Activated T-cell treated with anti-CD3 and anti-CD28 coated beads, Interleukin-2, amount 50 U/mL, for 24 hours (primary cell): Measurements from ENCODE around the gene PIGBOS1.
"Not testable (repeated sequence)": the region's sequence is repeated elsewhere in the genome, so short reads cannot be mapped to it uniquely, and the experiment has no call there.

Experiments
- DNase-seq: peaks from one replicate; pipeline ENCODE4 v3.0.0-alpha.2; 2020
- H3K27ac Mint-ChIP-seq: 2 replicates; pipeline ENCODE4 v1.8.0; 2020; ENCODE audit warnings: mild to moderate bottlenecking, mixed read lengths
- H3K27me3 Mint-ChIP-seq: 2 replicates; pipeline ENCODE4 v1.8.0; 2020; ENCODE audit warnings: mixed read lengths
- H3K36me3 Mint-ChIP-seq: 2 replicates; pipeline ENCODE4 v1.8.0; 2020; ENCODE audit warnings: low read depth, mixed read lengths
- H3K4me1 Mint-ChIP-seq: 2 replicates; pipeline ENCODE4 v1.8.0; 2020; ENCODE audit warnings: low read depth, mixed read lengths
- H3K4me3 Mint-ChIP-seq: 2 replicates; pipeline ENCODE4 v1.8.0; 2020; ENCODE audit warnings: mild to moderate bottlenecking, moderate library complexity, mixed read lengths
- H3K9me3 Mint-ChIP-seq: 2 replicates; pipeline ENCODE4 v1.8.0; 2020; ENCODE audit warnings: mixed read lengths

PIGBOS1 gene

GRCh38 chr15:55284426-55284825 lies 34.5 kb downstream of the PIGBOS1 start:
- no peaks in the 10 kb centered on the region for H3K27me3 Mint-ChIP-seq
- H3K27ac Mint-ChIP-seq, result peak overlapping the region; percentile 83
- peaks cover 88% of the 10 kb centered on the region for H3K36me3 Mint-ChIP-seq
- H3K4me1 Mint-ChIP-seq, result peaks cover 89% of the 10 kb centered on the region
- no peaks in the 10 kb centered on the region for H3K9me3 Mint-ChIP-seq
- H3K4me3 Mint-ChIP-seq, result peak overlapping the region; percentile 96
- no peak for DNase-seq

GRCh38 chr15:55283379-55284147 lies 35.4 kb downstream of the PIGBOS1 start:
- no peak for DNase-seq
- Mint-ChIP-seq H3K27me3 (no peaks in the 10 kb centered on the region), H3K36me3 (peaks cover 88% of the 10 kb centered on the region), H3K4me3 (peak overlapping the region; percentile 69), H3K4me1 (peaks cover 95% of the 10 kb centered on the region), H3K9me3 (no peaks in the 10 kb centered on the region), H3K27ac (peak overlapping the region; percentile 97)

GRCh38 chr15:55282284-55282833 lies 36.6 kb downstream of the PIGBOS1 start:
- H3K9me3 Mint-ChIP-seq, result no peaks in the 10 kb centered on the region
- H3K36me3 Mint-ChIP-seq, result peaks cover 86% of the 10 kb centered on the region
- no peak for DNase-seq

GRCh38 chr15:55281517-55282228 lies 37.2 kb downstream of the PIGBOS1 start:
- Mint-ChIP-seq H3K4me3 (peak overlapping the region; percentile 69), H3K27me3 (no peaks in the 10 kb centered on the region), H3K4me1 (peaks cover 96% of the 10 kb centered on the region), H3K9me3 (no peaks in the 10 kb centered on the region), H3K27ac (peak overlapping the region; percentile 97), H3K36me3 (peaks cover 86% of the 10 kb centered on the region)
- DNase-seq, result no peak

More at GRCh38 chr15:55282284-55282833, 36.6 kb downstream of the PIGBOS1 start:
- H3K27me3 Mint-ChIP-seq, result no peaks in the 10 kb centered on the region
- H3K4me3 Mint-ChIP-seq, result peak overlapping the region; percentile 69
- H3K4me1 Mint-ChIP-seq, result peaks cover 94% of the 10 kb centered on the region
- H3K27ac Mint-ChIP-seq, result peak overlapping the region; percentile 97

- H3K4me1 Mint-ChIP-seq, result peaks cover 95% of the 10 kb centered on the region
- H3K27me3 Mint-ChIP-seq, DNase-seq, H3K9me3 Mint-ChIP-seq: not testable (repeated sequence)
- H3K27ac Mint-ChIP-seq, result peak overlapping the region; percentile 97
- peaks cover 84% of the 10 kb centered on the region for H3K36me3 Mint-ChIP-seq
- H3K4me3 Mint-ChIP-seq, result peak overlapping the region; percentile 27
Measured at GRCh38 chr15:55280589-55280988, 38.3 kb downstream of the PIGBOS1 start.

- peaks cover 95% of the 10 kb centered on the region for H3K4me1 Mint-ChIP-seq
- H3K27me3 Mint-ChIP-seq, result no peaks in the 10 kb centered on the region
- H3K27ac Mint-ChIP-seq, result peak overlapping the region; percentile 97
- H3K9me3 Mint-ChIP-seq, result no peaks in the 10 kb centered on the region
- peak; percentile 54 for DNase-seq
- H3K4me3 Mint-ChIP-seq, result peak overlapping the region; percentile 57
- peaks cover 84% of the 10 kb centered on the region for H3K36me3 Mint-ChIP-seq
Measured at GRCh38 chr15:55279746-55280351, 39.1 kb downstream of the PIGBOS1 start.

GRCh38 chr15:55279100-55279745 lies 39.7 kb downstream of the PIGBOS1 start:
- Mint-ChIP-seq H3K4me3 (peak overlapping the region; percentile 37), H3K9me3 (no peaks in the 10 kb centered on the region), H3K27me3 (no peaks in the 10 kb centered on the region), H3K4me1 (peaks cover 91% of the 10 kb centered on the region), H3K27ac (peak overlapping the region; percentile 97), H3K36me3 (peaks cover 82% of the 10 kb centered on the region)
- DNase-seq, result no peak

GRCh38 chr15:55277715-55278114 lies 41.2 kb downstream of the PIGBOS1 start:
- Mint-ChIP-seq H3K9me3 (peaks cover 1% of the 10 kb centered on the region), H3K4me3 (peak overlapping the region; percentile 52), H3K36me3 (peaks cover 82% of the 10 kb centered on the region), H3K4me1 (peaks cover 89% of the 10 kb centered on the region), H3K27ac (peak overlapping the region; percentile 97), H3K27me3 (no peaks in the 10 kb centered on the region)
- DNase-seq, result no peak

- H3K4me1 Mint-ChIP-seq, result peaks cover 89% of the 10 kb centered on the region
- peak overlapping the region; percentile 52 for H3K4me3 Mint-ChIP-seq
- H3K36me3 Mint-ChIP-seq, result peaks cover 79% of the 10 kb centered on the region
- peaks cover 2% of the 10 kb centered on the region for H3K9me3 Mint-ChIP-seq
- peak overlapping the region; percentile 97 for H3K27ac Mint-ChIP-seq
- peak; percentile 57 for DNase-seq
- no peaks in the 10 kb centered on the region for H3K27me3 Mint-ChIP-seq
Measured at GRCh38 chr15:55277116-55277564, 41.8 kb downstream of the PIGBOS1 start.

- peak overlapping the region; percentile 97 for H3K27ac Mint-ChIP-seq
- no peaks in the 10 kb centered on the region for H3K27me3 Mint-ChIP-seq
- H3K4me3 Mint-ChIP-seq, result peak overlapping the region; percentile 52
- H3K36me3 Mint-ChIP-seq, result peaks cover 77% of the 10 kb centered on the region
- no peak for DNase-seq
- peaks cover 2% of the 10 kb centered on the region for H3K9me3 Mint-ChIP-seq
- peaks cover 87% of the 10 kb centered on the region for H3K4me1 Mint-ChIP-seq
Measured at GRCh38 chr15:55276324-55276723, 42.6 kb downstream of the PIGBOS1 start.

GRCh38 chr15:55270291-55270690 lies 48.6 kb downstream of the PIGBOS1 start:
- H3K27me3 Mint-ChIP-seq, result no peaks in the 10 kb centered on the region
- DNase-seq, result no peak
- H3K27ac Mint-ChIP-seq, result peak overlapping the region; percentile 90
- peaks cover 90% of the 10 kb centered on the region for H3K4me1 Mint-ChIP-seq
- H3K9me3 Mint-ChIP-seq, result peaks cover 2% of the 10 kb centered on the region
- H3K36me3 Mint-ChIP-seq, result peaks cover 88% of the 10 kb centered on the region
- H3K4me3 Mint-ChIP-seq, result peak overlapping the region; percentile 51

GRCh38 chr15:55268176-55268695 lies 50.7 kb downstream of the PIGBOS1 start:
- H3K4me3 Mint-ChIP-seq, result peak overlapping the region; percentile 55
- DNase-seq, result no peak
- H3K27me3 Mint-ChIP-seq, result no peaks in the 10 kb centered on the region
- H3K27ac Mint-ChIP-seq, result peak overlapping the region; percentile 90
- peaks cover 2% of the 10 kb centered on the region for H3K9me3 Mint-ChIP-seq
- H3K36me3 Mint-ChIP-seq, result peaks cover 91% of the 10 kb centered on the region
- H3K4me1 Mint-ChIP-seq, result peaks cover 82% of the 10 kb centered on the region

- DNase-seq, result peak; percentile 68
- H3K4me3 Mint-ChIP-seq, result peak overlapping the region; percentile 55
- H3K4me1 Mint-ChIP-seq, result peaks cover 78% of the 10 kb centered on the region
- H3K27me3 Mint-ChIP-seq, result no peaks in the 10 kb centered on the region
- peaks cover 93% of the 10 kb centered on the region for H3K36me3 Mint-ChIP-seq
- peak overlapping the region; percentile 90 for H3K27ac Mint-ChIP-seq
- H3K9me3 Mint-ChIP-seq, result no peaks in the 10 kb centered on the region
Measured at GRCh38 chr15:55267401-55268175, 51.3 kb downstream of the PIGBOS1 start.
